Activated T-helper 17 cell treated with anti-CD3 and anti-CD28 coated beads, Interleukin-2, amount 50 U/mL, for 72 hours (primary cell): ENCODE data around the gene MFAP4. TPM values are rescaled to one million over a fixed set of nuclear protein-coding genes. Genes with fewer than 3 reads are reported as not detected.

Experiments
- ATAC-seq: fragments of 150-1000 bp; cut with Tn5 transposase; replicated peaks from 2 replicates; pipeline ENCODE4 v1.10.0; 2021; ENCODE audit warnings: mild to moderate bottlenecking, moderate library complexity
- H3K27ac Mint-ChIP-seq: one replicate; pipeline ENCODE4 v1.8.0; 2022; ENCODE audit warnings: mixed read lengths
- H3K27me3 Mint-ChIP-seq: one replicate; pipeline ENCODE4 v1.8.0; 2022; ENCODE audit warnings: mixed read lengths
- H3K36me3 Mint-ChIP-seq: one replicate; pipeline ENCODE4 v1.8.0; 2022; ENCODE audit warnings: low read depth, mild to moderate bottlenecking, mixed read lengths
- H3K4me1 Mint-ChIP-seq: one replicate; pipeline ENCODE4 v1.8.0; 2022; ENCODE audit warnings: mixed read lengths
- H3K4me3 Mint-ChIP-seq: one replicate; pipeline ENCODE4 v1.8.0; 2022; ENCODE audit warnings: mild to moderate bottlenecking, mixed read lengths
- H3K9me3 Mint-ChIP-seq: one replicate; pipeline ENCODE4 v1.8.0; 2022; ENCODE audit warnings: mixed read lengths
- total RNA-seq, 2 donors: library from RNA; stranded (reverse); gene quantifications; one replicate each; pipeline ENCODE4 v1.2.3, GENCODE V29; 2022

The MFAP4 gene
- total RNA-seq, 2 donors from 2014 or later, result not detected

DNA sequence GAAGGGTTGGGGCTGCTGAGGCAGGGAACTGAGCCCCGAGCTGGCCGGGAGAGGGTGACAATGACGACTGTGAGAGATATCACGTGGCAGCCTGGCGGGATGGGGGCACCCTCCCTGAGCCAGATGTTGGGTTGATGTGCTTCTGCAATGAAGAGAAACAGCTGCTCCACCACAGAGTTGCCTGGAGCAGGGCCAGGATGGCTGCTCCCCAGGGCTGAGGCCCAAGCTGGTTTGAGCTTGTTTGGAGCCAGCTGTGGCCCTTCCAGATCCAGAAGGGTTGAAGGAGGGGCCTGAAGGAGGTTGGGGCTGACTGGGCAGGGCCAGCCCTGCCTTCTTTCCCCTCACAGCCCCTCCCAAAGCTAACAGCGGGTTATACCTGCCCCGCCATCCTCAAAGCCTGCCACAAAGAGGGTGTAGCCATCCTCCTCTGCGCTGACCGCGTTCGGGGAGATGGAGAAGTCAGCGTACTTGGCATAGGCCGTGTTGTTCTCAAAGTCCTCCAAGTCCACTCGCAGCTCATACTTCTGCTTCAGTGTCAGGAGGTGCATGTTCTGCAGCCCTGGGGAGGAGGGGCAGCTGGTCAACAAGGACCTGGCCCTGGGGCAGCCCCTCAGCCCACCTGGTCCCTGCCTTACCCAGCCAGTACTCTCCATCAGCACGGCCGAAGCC, 2.1 kb downstream of the MFAP4 start:
- Mint-ChIP-seq H3K36me3 (peaks cover 35% of the 10 kb centered on the region), H3K9me3 (no peaks in the 10 kb centered on the region), H3K4me1 (no peaks in the 10 kb centered on the region), H3K4me3 (no peak overlapping the region), H3K27ac (peak overlapping the region; percentile 32), H3K27me3 (no peaks in the 10 kb centered on the region)
- no peak for ATAC-seq

DNA sequence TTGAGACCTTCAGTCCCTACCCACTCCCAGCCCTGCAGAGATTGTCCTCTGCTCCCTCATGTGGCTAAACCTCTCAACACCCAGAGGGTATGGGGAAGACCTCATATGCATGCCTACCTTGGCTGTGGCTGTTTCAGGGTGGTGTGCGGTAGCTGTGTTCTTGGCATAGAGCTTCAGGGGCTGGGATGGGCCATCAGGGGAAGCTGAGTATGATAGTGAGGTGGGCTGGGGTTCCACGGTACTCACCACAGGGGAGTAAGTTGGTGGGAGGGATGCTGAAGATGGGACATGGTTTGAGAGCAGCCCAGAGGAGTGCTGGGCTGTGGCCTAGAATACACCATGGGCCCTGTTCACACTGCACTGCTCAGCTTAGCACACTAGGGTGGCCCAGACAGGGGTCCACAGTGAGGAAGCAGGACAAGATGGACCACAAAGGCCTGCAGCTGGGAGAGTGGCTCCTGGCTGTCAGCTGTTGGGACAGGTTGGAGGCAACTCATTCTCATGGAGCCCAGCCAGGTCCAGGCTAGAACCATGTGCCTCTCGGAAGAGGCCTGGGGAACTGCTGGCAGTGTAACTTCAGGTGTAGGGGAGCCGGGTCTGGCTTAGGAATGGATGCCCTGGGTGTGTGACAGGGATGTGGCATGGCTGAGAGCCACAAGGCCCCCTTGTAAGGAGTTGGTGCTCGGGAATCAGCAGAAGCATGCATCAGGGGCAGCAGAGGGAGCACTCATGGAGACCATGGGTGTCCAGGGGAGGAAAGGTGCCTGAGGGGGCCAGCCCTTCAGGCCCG, 3.1 kb downstream of the MFAP4 start:
- Mint-ChIP-seq H3K36me3 (peaks cover 44% of the 10 kb centered on the region), H3K27me3 (no peaks in the 10 kb centered on the region), H3K4me1 (no peaks in the 10 kb centered on the region), H3K4me3 (no peak overlapping the region), H3K27ac (peak overlapping the region; percentile 32), H3K9me3 (no peaks in the 10 kb centered on the region)
- ATAC-seq, result no peak

DNA sequence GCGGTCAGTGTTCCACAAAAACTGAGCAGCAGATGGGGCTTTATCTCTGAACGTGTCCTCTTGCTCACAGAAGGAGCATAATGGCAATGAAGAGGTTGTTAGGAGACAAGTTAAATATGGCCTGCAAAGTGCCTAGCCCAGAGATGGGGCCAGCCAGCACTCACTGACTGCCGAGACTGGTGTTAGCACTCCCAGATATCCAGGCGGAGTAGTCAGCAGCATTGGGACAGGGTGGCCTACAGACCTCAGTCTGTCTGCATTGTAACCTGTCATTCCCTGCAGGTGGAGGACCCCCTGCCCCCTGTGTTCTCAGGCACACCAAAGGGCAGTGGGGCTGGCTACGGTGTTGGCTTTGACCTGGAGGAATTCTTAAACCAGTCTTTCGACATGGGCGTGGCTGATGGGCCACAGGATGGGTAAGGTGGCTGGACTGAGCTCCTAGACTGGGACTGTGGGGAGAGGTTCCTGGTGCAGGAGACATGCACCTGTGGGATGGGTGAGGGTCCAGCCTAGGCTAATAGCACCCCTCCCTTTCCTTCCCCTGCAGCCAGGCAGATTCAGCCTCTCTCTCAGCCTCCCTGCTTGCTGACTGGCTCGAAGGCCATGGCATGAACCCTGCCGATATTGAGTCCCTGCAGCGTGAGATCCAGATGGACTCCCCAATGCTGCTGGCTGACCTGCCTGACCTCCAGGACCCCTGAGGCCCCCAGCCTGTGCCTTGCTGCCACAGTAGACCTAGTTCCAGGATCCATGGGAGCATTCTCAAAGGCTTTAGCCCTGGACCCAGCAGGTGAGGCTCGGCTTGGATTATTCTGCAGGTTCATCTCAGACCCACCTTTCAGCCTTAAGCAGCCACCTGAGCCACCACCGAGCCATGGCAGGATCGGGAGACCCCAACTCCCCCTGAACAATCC, 4.2 kb downstream of the MFAP4 start:
- H3K36me3 Mint-ChIP-seq, result peaks cover 49% of the 10 kb centered on the region
- no peaks in the 10 kb centered on the region for H3K9me3 Mint-ChIP-seq
- no peak overlapping the region for H3K27ac Mint-ChIP-seq
- no peak for ATAC-seq
- H3K4me3 Mint-ChIP-seq, result no peak overlapping the region
- H3K27me3 Mint-ChIP-seq, result no peaks in the 10 kb centered on the region
- H3K4me1 Mint-ChIP-seq, result no peaks in the 10 kb centered on the region

DNA sequence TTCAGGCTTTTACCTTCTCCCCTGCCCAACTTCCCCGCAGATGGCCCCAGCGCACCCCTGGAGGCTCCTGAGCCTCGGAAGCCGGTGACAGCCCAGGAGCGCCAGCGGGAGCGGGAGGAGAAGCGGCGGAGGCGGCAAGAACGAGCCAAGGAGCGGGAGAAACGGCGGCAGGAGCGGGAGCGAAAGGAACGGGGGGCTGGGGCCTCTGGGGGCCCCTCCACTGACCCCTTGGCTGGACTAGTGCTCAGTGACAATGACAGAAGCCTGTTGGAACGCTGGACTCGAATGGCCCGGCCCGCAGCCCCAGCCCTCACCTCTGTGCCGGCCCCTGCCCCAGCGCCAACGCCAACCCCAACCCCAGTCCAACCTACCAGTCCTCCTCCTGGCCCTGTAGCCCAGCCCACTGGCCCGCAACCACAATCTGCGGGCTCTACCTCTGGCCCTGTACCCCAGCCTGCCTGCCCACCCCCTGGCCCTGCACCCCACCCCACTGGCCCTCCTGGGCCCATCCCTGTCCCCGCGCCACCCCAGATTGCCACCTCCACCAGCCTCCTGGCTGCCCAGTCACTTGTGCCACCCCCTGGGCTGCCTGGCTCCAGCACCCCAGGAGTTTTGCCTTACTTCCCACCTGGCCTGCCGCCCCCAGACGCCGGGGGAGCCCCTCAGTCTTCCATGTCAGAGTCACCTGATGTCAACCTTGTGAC, 5.1 kb downstream of the MFAP4 start:
- no peak for ATAC-seq
- no peaks in the 10 kb centered on the region for H3K9me3 Mint-ChIP-seq
- H3K27me3 Mint-ChIP-seq, result no peaks in the 10 kb centered on the region
- no peaks in the 10 kb centered on the region for H3K4me1 Mint-ChIP-seq
- no peak overlapping the region for H3K27ac Mint-ChIP-seq
- no peak overlapping the region for H3K4me3 Mint-ChIP-seq
- peaks cover 54% of the 10 kb centered on the region for H3K36me3 Mint-ChIP-seq

DNA sequence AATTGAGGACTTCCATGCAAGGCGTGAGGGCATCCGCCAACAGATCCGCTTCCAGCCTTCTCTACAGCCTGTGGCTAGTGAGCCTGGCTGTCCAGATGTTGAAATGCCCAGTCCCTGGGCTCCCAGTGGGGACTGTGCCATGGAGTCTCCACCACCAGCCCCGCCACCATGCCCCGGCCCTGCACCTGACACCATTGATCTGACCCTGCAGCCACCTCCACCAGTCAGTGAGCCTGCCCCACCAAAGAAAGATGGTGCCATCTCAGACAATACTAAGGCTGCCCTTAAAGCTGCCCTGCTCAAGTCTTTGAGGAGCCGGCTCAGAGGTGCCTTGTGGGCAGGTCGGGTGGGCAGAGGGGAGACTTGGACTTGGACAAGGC, 5.6 kb downstream of the MFAP4 start:
- Mint-ChIP-seq H3K27ac (no peak overlapping the region), H3K4me1 (no peaks in the 10 kb centered on the region), H3K4me3 (no peak overlapping the region), H3K27me3 (no peaks in the 10 kb centered on the region), H3K36me3 (peaks cover 54% of the 10 kb centered on the region), H3K9me3 (no peaks in the 10 kb centered on the region)
- no peak for ATAC-seq

DNA sequence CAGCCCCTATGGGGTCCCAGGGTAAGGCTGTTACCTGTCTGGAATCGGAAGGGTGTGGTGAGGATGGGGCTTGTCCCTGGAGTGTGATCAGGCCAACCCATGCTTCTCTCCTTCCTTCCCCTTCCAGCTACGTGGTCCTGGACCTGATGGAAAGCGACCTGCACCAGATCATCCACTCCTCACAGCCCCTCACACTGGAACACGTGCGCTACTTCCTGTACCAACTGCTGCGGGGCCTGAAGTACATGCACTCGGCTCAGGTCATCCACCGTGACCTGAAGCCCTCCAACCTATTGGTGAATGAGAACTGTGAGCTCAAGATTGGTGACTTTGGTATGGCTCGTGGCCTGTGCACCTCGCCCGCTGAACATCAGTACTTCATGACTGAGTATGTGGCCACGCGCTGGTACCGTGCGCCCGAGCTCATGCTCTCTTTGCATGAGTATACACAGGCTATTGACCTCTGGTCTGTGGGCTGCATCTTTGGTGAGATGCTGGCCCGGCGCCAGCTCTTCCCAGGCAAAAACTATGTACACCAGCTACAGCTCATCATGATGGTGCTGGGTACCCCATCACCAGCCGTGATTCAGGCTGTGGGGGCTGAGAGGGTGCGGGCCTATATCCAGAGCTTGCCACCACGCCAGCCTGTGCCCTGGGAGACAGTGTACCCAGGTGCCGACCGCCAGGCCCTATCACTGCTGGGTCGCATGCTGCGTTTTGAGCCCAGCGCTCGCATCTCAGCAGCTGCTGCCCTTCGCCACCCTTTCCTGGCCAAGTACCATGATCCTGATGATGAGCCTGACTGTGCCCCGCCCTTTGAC, 6.3 kb downstream of the MFAP4 start:
- Mint-ChIP-seq H3K27ac (no peak overlapping the region), H3K9me3 (no peaks in the 10 kb centered on the region), H3K4me3 (no peak overlapping the region), H3K36me3 (peaks cover 54% of the 10 kb centered on the region), H3K4me1 (no peaks in the 10 kb centered on the region), H3K27me3 (no peaks in the 10 kb centered on the region)
- ATAC-seq, result no peak

DNA sequence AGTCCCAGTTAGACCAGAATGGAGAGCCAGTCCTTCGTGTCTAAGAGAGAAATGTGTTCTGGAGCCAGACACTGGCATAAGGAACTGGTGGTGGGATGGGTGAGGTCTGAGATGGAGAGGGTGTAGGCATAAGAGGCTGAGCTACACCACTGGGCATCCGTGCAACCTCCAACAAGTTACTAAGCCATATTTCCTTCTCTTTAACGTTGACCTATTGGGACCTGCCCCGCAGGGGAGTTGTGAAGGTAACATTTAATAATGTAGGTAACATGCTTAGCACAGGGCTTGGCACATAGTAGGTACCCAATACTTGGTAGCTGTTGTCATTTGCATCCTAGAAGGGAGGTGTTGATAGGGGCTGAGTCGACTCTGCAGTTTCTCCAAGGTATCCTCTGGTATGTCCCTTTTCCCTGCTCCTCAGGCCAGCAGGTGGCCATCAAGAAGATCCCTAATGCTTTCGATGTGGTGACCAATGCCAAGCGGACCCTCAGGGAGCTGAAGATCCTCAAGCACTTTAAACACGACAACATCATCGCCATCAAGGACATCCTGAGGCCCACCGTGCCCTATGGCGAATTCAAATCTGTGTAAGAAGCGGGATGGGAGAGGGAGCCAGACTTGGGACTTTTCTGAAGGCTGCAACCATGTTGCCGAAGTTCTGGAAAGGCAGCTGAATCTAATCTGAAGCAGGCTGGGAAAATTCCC, 7.5 kb downstream of the MFAP4 start:
- no peaks in the 10 kb centered on the region for H3K9me3 Mint-ChIP-seq
- no peaks in the 10 kb centered on the region for H3K27me3 Mint-ChIP-seq
- no peak for ATAC-seq
- H3K4me3 Mint-ChIP-seq, result peak overlapping the region; percentile 91
- no peaks in the 10 kb centered on the region for H3K4me1 Mint-ChIP-seq
- peaks cover 53% of the 10 kb centered on the region for H3K36me3 Mint-ChIP-seq
- H3K27ac Mint-ChIP-seq, result peak overlapping the region; percentile 33

DNA sequence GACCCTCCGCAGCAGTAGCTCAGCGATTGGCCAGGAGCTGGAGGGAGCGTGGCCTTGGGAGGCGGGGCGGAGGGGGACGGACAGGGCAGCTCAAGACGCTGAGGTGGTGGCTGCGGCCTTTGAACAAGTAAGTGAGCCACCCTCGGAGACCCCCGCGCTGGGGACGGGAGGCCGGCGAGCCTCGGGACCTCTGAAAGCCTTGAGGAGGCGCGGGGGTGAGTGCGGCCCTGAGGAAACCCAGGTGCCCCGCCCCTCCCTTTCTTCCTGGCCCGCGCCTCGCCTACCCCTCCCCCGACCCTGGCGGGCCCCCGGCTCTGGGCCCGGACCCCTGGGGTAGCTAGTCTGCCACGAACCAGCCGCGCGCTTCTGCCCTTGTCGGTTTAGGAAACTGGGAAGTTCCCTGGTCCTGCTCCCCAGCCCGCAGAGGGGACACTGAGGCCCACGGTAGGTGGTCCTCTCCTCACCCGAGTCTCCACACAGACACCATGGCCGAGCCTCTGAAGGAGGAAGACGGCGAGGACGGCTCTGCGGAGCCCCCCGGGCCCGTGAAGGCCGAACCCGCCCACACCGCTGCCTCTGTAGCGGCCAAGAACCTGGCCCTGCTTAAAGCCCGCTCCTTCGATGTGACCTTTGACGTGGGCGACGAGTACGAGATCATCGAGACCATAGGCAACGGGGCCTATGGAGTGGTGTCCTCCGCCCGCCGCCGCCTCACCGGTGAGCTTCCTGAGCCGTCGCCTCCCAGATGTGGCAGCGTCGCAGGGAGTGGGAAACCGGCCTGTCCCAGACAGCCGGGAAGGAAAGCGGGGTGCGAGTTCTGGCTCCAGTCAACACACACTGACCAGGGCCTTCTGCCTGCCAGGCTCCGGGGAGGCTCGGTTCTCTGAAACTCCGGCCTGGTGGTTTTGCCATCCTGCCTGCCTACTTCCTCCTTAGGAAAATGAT, 8.3 kb downstream of the MFAP4 start, which contains the start of gene MAPK7:
MAPK7 (plus strand) TSS at position 83 of the 945 bp plus-strand sequence; CDS start at position 486, 403 bp downstream.
- Mint-ChIP-seq H3K9me3 (no peaks in the 10 kb centered on the region), H3K4me1 (no peaks in the 10 kb centered on the region), H3K27ac (peak within 1 kb of the TSS; percentile 90), H3K36me3 (peaks cover 46% of the 10 kb centered on the region), H3K27me3 (no peaks in the 10 kb centered on the region), H3K4me3 (peak within 1 kb of the TSS; percentile 91)
- ATAC-seq, result peak; percentile 5

DNA sequence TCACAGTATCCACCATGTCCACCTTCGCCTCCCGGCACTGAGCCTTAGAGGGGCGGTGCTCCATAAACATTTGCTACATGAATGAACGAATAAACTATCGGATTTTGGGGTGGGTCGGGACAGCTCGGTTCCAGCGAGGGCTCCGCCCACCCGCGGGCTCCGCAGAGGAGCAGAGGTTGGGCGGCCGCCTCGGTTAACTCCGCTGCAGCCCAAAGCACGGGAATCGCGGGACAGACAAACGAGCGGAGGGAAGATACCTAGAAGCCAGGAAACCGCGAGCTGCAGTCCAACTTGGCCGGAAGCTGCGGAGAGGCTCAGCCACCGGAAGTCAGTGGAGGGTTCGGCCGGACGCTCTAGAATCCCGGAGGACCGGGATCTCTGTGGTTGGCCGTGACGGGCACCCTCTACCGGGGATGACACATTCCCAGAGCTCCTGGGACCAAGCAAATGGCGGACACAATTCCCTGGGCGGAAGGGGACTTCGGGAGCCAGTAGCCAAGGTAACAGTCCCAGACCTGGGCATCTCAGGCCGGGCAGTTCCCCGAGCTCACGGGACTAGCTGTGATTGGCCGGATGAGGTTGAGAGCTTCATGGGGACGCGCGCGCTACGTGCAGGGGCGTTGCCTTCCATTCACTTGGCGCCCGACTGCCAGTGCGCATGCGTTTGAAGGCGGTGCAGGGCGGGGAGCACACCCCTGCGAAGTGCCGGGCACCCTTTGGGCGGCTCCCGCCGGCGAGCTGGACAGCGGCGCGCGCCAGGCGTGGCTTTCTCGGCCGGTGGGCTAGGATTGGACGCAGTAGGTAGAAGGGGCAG, 9.2 kb downstream of the MFAP4 start:
- H3K4me1 Mint-ChIP-seq, result no peaks in the 10 kb centered on the region
- H3K4me3 Mint-ChIP-seq, result peak overlapping the region; percentile 91
- peaks cover 37% of the 10 kb centered on the region for H3K36me3 Mint-ChIP-seq
- H3K27ac Mint-ChIP-seq, result peak overlapping the region; percentile 90
- no peaks in the 10 kb centered on the region for H3K9me3 Mint-ChIP-seq
- no peaks in the 10 kb centered on the region for H3K27me3 Mint-ChIP-seq
- ATAC-seq, result peak; percentile 94

DNA sequence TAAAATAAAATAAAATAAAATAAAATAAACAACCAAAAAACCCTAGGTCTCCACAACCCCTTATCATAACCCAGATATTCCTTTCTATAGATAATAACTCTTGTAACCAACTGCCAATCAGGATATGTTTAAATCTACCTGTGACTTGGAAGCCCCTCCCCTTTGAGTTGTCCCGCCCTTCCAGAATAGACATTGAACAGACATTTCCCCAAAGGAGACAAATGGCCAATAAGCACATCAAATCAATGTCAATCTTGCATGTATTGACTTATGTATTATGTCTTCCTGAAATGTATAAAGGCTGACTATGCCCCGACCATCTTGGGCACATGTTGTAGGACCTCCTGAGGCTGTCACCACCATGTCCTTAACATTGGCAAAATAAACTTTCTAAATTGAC, 10.2 kb downstream of the MFAP4 start:
- Mint-ChIP-seq H3K27me3 (no peaks in the 10 kb centered on the region), H3K9me3 (no peaks in the 10 kb centered on the region), H3K36me3 (peaks cover 37% of the 10 kb centered on the region), H3K27ac (peak overlapping the region; percentile 90), H3K4me3 (peak overlapping the region; percentile 91), H3K4me1 (peaks cover 7% of the 10 kb centered on the region)
- no peak for ATAC-seq

DNA sequence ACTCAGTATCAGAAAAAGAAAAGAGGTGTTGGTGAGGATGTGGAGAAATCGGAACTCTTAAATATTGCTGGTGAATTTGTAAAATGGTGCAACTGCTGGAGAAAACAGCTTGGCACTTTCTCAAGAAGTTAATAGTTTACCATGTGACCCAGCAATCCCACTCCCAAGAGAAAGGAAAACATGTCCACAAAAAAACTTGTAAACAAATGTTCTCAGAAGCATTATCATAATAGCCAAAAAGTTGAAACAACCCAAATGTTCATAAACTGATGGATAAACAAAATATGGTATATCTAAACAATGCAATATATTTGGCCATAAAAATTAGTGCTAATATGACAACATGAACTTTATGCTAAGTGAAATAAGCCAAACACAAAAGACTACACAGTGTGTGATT, 11.3 kb downstream of the MFAP4 start:
- H3K4me3 Mint-ChIP-seq, result peak overlapping the region; percentile 58
- H3K27me3 Mint-ChIP-seq, result no peaks in the 10 kb centered on the region
- peaks cover 15% of the 10 kb centered on the region for H3K4me1 Mint-ChIP-seq
- H3K27ac Mint-ChIP-seq, result no peak overlapping the region
- no peaks in the 10 kb centered on the region for H3K9me3 Mint-ChIP-seq
- no peak for ATAC-seq
- H3K36me3 Mint-ChIP-seq, result peaks cover 28% of the 10 kb centered on the region
